ENCODE data around the gene LZTR1.
"Not testable (repeated sequence)": the region's sequence is repeated elsewhere in the genome, so short reads cannot be mapped to it uniquely, and the experiment has no call there.

Gene LZTR1

GRCh38 chr22:20996598-20997535 lies 14.8 kb downstream of the LZTR1 start:
- no peak for DNase-seq (ENCODE audit: low read depth in 2 of 2)

GRCh38 chr22:20997536-20998257 lies 15.6 kb downstream of the LZTR1 start:
- DNase-seq (ENCODE audit: low read depth in 2 of 2) = no peak

- no peak for DNase-seq (ENCODE audit: low read depth in 2 of 2)
Observed at GRCh38 chr22:20998411-20999336, 16.6 kb downstream of the LZTR1 start.

GRCh38 chr22:20999350-21000206 lies 17.5 kb downstream of the LZTR1 start:
- no peak for DNase-seq (ENCODE audit: low read depth in 2 of 2)

GRCh38 chr22:21000207-21000986 lies 18.3 kb downstream of the LZTR1 start:
- DNase-seq (ENCODE audit: low read depth in 2 of 2) = no peak

- no peak for DNase-seq (ENCODE audit: low read depth in 2 of 2)
Observed at GRCh38 chr22:21000987-21001600, 19.0 kb downstream of the LZTR1 start.

GRCh38 chr22:21001601-21002325 lies 19.7 kb downstream of the LZTR1 start, which contains the start of gene THAP7:
THAP7 (minus strand) TSS chr22:21002118; CDS start chr22:21001911, 207 bp downstream.
- peak; percentile 86 to 87 for DNase-seq (ENCODE audit: low read depth in 2 of 2)

GRCh38 chr22:21003782-21004181 lies 21.7 kb downstream of the LZTR1 start:
- no peak for DNase-seq (ENCODE audit: low read depth in 2 of 2)

- not testable (repeated sequence) for DNase-seq (ENCODE audit: low read depth in 2 of 2)
Observed at GRCh38 chr22:21009208-21009607, 27.1 kb downstream of the LZTR1 start.

- peak in 1 of 2 experiments; percentile 7 for DNase-seq (ENCODE audit: low read depth in 2 of 2)
Observed at GRCh38 chr22:21009638-21010425, 27.7 kb downstream of the LZTR1 start.

GRCh38 chr22:21010426-21011113 lies 28.5 kb downstream of the LZTR1 start:
- no peak for DNase-seq (ENCODE audit: low read depth in 2 of 2)

- DNase-seq (ENCODE audit: low read depth in 2 of 2) = no peak
Observed at GRCh38 chr22:21012446-21013407, 30.6 kb downstream of the LZTR1 start.

- DNase-seq (ENCODE audit: low read depth in 2 of 2) = no peak
Observed at GRCh38 chr22:21013657-21014201, 31.6 kb downstream of the LZTR1 start.

GRCh38 chr22:21014202-21014725 lies 32.2 kb downstream of the LZTR1 start:
- peak; percentile 73 to 74 for DNase-seq (ENCODE audit: low read depth in 2 of 2)

GRCh38 chr22:21014726-21015465 lies 32.8 kb downstream of the LZTR1 start, which contains the start of gene P2RX6:
P2RX6 (plus strand) TSS chr22:21015165; CDS start chr22:21015175, 10 bp downstream.
- peak in 1 of 2 experiments; percentile 7 for DNase-seq (ENCODE audit: low read depth in 2 of 2)
